Astrocyte of the cerebellum (primary cell): ENCODE data around the gene CMIP.

ENCODE experiments used
- DNase-seq: peaks from one replicate; pipeline ENCODE4 v3.0.0-alpha.2; 2011; ENCODE audit warnings: low read depth
- H3K4me3 ChIP-seq: 2 replicates; pipeline ENCODE4 v1.5.1; 2011; ENCODE audit warnings: mild to moderate bottlenecking, low read depth, low read length, moderate library complexity
- CTCF ChIP-seq: IDR thresholded peaks from 2 replicates; pipeline ENCODE4 v1.5.1; 2012; ENCODE audit warnings: low read length, low read depth, moderate library complexity, mild to moderate bottlenecking; ENCODE audit errors: missing control alignments
- in situ Hi-C: cut with HindIII; loops from 2 replicates; pipeline ENCODE4 v1.10.0; 2017; ENCODE audit warnings: low sequenced_read_pairs

The CMIP gene

GRCh38 chr16:81676066-81676882 is 231.7 kb downstream of the CMIP start:
- DNase-seq, result no peak
- in situ Hi-C loops, result no loop called here
- H3K4me3 ChIP-seq, result no peak overlapping the region
- TF ChIP-seq CTCF, result no peak

GRCh38 chr16:81676883-81677737 is 232.5 kb downstream of the CMIP start:
- in situ Hi-C loops, result no loop called here
- DNase-seq, result no peak
- TF ChIP-seq CTCF, result no peak

GRCh38 chr16:81678326-81679095 is 233.9 kb downstream of the CMIP start:
- in situ Hi-C loops, result no loop called here
- no peak overlapping the region for H3K4me3 ChIP-seq
- TF ChIP-seq CTCF, result no peak
- DNase-seq, result no peak

More at GRCh38 chr16:81676883-81677737, 232.5 kb downstream of the CMIP start:
- no peak overlapping the region for H3K4me3 ChIP-seq

- DNase-seq, result no peak
- in situ Hi-C loops, result no loop called here
- H3K4me3 ChIP-seq, result no peak overlapping the region
- TF ChIP-seq CTCF, result no peak
These were observed 235.3 kb downstream of the CMIP start for GRCh38 chr16:81679721-81680430.

GRCh38 chr16:81680444-81681275 is 236.1 kb downstream of the CMIP start:
- DNase-seq, result no peak
- in situ Hi-C loops, result no loop called here
- no peak for TF ChIP-seq CTCF
- no peak overlapping the region for H3K4me3 ChIP-seq
